GM21447 (cell line): ENCODE results near the gene ZNF366.

ENCODE experiments used
- ATAC-seq: cut with Tn5 transposase; IDR thresholded peaks from one replicate; pipeline ENCODE4 v1.9.1; 2021; ENCODE audit not compliant: unreplicated experiment

The ZNF366 gene

DNA sequence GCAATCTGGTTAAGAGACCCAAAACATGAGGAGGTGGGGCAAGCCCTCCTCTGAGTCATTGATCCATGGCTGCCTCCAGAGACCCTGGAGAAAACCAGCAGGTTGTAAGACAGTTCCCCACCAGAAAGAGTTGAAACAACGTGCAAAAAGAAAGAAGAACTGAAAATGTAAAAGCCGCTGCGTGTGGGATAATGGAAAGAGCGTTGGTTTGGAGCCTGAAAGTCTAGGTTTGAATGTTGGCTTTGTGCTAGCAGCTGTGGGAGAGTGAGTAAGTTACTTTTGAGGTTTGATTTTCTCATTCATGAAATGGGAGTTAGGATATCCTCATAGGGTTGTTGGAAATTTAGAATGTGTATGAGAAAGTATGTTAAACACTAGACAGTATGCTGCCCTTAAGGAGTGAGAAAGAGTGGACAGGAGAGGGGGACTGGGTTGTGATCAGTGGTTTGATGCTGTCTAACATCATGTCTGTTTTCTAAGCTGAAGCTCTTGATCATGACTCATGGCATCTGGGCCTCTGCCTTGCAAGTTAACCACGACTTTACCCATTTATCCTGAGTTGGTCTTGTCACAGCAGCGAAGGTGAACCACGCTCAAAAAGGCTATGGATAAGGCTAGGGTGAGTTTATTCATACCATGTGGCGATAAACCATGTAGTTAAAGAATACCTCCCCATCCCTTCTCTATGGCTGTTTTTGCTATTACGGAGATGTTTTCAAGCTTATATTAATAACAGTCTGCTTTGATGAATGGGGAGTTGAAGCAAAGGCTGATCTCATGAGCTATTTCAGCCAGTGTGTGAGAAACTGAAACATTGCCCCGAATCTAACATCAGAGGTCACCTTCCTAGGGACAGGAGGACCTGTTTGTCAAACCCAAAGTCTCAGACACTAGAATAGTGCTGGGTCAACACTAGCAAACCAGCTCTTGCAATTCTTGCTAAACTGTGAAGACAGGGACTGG is 41.3 kb downstream of the ZNF366 start:
- peak; percentile 80 for ATAC-seq

DNA sequence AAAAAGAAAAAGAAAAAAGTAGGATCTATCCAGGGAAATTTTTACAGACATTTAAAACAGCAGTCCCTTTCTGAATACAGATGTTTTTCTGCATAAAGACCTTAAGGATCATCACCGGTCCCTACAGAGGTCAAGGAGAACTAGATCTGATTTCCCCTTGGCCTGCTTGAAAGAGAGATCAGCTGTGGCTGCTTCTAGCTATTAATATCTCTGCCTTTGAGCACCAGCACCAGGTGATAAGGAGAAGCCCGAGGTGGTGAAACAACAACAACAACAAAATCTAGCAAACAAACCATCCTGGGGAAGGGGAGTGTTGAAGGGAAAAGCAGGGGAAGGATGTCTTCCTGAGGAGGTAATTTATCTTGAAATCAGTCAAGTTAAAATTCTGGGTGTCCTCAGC is 42.1 kb downstream of the ZNF366 start:
- peak; percentile 32 for ATAC-seq

DNA sequence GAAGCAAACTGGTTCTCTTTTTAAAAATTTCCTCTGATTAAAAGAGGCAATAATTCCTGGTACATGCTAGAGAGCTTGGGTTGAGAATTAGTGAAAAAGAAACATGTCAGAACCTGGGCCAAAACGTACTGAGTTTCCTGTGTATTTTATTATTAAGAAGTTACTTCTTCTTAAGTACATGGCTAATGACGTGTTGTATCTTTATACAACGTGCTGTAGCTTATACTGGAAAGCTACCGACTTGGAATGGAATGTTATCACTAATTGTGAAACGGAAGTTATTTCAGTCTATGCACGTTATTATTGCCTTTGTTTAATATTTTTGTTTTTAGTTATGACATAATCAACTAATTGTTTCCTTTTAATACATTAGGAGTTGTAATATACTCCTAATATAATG is 43.1 kb downstream of the ZNF366 start:
- no peak for ATAC-seq

DNA sequence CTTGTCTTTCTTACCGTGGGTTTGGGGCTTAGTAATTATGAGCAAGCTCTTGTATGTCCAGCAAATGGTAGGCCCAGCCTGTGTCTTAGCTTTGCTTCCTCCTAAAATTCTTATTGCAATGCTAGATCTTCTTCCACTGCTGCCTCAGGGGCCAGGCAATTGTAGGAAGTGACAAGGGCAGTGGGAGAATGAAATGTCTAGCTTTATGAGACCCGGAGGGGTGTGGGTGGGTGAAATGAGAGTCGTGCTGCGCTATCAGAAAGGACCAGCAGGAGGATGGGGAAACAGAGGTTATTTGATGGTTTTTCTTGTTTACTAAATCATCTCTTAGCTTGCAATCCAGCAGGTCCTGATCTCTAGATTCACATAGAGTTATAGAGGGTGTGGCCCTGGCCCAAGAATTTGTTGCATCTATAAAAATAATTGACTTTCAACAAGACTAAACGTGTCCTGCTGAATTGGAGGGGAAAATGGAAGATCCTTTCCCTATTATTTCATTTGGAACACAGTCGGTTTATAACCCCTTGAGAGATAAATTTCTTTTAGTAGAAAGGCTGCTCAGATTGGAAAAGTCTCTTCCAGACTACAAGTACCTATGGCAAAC is 43.7 kb downstream of the ZNF366 start:
- ATAC-seq = no peak

DNA sequence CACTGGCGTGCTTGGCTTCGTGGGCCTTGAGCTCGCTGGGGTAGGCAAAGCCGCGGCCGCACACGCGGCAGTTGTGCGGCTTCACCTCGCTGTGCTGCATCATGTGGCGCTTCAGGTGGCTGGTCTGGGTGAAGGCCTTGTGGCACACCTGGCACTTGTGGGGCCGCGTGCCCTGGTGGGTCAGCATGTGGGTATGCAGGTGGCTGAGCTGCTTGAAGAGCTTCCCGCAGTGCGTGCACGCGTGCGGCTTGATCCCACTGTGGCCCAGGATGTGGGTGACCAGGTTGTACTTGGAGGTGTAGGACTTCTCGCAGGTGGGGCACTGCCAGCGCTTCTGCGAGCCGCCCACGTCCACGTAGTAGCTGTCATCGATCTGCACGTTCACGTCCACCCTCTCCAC is 46.8 kb downstream of the ZNF366 start:
- ATAC-seq = no peak

DNA sequence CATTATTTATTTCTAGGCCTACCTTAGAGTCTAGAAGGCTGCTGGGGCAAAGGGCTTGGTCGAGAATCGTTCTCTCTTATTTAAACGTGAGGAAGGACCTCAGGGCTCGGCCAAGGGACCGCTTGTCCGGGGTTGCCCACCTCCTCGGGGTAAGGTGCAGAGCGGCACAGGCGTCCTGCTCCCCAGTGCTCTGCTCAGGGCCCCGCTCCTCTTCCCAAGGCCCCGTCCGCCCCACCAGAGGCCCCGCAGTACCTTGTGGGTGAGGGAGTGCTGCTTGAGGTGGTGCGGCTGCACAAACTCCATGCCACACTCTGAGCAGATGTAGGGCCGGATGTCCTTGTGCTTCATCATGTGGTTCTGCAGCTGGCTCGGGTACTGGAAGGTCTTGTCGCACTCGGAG is 47.3 kb downstream of the ZNF366 start:
- ATAC-seq = no peak

DNA sequence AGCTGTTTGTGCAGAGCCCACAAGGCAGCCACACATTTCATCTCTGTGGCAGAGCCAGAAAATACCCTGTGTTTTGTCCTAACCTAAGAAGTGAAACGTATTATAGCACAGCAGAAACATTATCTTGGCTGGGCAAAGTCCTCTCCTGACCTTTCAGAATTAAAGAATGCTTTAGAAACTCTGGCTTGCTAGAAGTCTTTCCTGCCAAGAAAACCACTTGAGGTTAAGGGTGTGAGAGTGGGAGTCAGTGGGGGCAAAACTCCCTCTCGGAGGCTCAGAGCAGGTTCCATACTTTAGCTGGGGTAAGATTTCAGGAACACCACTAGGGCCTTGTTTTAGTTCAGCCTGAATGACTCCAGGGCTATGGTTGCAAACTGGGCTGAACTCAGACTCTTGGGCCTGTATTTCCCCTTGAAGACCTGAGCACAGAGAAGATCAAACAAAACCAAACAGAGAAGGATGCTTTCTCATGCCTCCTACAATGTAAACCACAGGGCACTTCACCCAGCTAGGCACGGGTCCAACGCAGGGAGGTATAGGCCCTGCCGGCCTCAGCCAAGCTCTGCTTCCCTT is 48.0 kb downstream of the ZNF366 start:
- ATAC-seq = no peak

DNA sequence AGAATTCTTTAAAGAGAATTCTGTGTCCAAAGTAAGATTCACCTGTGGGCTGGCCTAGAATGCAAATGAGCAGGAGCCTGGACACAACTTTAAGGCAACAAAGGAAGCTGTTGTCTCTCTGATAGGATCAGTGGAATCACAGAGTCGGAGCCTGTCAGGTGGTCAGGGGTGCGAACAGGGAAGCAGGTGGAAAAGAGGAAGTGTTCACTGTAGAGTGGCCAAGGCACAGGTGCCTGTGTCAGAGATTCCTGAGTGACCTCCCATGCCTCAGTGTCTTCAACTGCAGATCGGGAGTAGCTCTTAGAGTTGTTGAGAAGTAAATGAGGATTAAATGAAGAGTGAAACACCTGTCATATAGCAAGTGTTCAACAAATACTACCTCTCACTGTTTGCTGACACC is 48.8 kb downstream of the ZNF366 start:
- ATAC-seq = no peak

DNA sequence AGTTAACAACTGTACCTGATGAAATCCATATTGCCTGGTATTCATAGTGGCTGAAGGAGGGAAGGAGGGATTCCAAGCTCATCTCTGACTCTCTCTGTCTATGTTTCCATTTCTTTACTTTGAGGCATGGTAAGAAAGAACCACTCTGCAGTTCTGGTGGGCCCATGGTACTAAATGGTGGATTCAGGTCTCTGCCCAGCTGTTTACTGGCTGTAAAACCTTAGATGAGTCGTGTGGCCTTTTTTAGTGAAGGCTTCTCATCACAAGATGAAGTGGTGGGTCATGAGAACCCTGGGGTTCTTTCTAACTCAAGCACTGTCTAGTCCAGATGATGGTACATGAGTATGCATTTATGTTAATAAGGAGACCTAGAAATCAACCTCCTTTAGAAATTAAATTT is 49.7 kb downstream of the ZNF366 start:
- no peak for ATAC-seq

DNA sequence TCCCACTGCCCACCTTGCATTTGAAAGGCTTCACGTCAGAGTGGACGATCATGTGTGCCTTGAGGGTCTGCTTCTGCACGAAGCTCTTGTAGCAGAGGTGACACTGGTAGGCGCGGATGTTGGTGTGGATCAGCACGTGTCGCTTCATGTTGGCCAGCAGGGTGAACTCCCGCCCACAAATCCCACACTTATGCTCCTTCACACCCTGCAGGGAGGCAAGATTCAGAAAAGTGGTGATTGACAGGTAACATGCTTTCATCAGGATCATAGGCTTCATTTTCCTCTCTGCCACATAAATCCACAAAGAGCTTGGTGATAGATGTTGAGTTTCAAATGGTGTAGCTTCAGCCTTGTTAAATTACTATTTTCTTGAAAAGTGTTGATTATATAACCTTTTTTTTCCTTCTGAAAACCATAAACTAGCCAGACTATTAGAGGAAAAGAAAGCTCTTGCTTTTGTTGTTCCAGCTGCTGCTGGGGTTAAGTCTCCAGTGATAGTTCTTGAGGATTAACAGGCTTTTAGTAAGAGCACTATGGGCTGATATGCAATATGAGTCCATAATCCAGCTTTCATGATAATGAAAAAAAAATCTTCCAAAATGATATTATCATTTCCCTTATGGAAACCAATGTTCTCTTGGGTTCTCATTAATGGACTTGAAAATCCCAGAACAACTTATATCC is 50.7 kb downstream of the ZNF366 start:
- no peak for ATAC-seq

DNA sequence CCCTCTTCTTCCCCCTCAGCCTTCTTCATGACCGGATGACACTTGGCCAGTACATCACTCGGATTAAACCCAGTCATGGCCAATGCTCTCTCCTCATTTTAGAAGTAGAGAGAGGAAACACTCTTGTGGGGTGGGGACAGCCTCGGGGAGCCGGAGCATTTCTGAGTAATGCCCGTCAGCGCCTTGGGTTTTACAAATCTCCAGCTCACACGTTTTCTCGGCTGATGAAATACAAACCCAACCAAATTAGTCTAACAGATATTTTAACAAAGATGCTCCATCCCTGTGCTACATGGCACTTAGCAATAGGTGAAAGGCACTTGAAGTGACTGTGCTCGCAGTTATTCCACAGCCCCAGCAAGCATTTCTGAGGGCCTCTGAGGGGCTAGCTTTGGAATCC is 51.7 kb downstream of the ZNF366 start:
- no peak for ATAC-seq

DNA sequence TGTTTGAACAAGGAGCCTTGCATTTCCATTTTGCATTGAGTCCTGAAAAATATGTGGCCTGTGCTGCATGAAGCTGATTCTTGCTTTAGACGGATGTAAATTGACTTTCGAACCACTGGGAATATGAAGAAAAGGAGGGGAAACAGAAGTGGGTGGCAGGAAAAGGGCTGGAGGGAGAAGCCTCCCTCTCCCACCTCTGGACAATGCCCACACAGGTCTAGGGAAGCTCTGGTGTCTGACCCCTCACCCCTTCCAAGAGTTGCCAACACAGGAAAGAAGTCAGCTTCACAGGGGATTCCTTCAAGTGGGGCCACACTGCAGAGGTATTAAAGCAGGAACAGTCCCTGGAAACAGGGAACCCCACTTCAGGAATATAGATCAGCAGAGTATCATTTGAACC is 52.2 kb downstream of the ZNF366 start:
- no peak for ATAC-seq

DNA sequence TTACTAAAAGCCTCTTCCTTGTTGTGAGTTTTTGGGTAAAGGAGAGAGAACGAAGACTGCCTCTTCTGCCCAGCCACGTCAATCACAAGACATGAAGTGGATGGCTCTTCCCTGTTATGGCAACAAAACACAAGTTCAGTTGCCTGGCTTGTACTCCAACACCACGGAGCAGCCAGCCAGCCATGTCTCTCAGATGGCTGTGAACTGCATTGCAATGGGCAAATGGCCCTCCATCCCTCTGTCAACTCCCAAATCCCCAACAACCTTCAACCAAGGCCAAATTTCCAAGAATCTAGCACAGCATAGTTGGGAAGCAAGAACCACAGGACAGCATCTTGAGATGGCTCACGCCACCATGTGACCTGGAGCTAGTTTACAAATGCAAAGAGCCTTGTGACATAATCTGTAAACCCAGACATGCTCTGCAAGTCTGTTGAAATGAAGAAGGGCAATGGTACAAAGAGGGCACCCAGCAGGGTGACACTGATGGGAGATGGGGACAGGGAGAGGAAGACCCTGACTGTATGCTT is 53.9 kb downstream of the ZNF366 start:
- no peak for ATAC-seq

DNA sequence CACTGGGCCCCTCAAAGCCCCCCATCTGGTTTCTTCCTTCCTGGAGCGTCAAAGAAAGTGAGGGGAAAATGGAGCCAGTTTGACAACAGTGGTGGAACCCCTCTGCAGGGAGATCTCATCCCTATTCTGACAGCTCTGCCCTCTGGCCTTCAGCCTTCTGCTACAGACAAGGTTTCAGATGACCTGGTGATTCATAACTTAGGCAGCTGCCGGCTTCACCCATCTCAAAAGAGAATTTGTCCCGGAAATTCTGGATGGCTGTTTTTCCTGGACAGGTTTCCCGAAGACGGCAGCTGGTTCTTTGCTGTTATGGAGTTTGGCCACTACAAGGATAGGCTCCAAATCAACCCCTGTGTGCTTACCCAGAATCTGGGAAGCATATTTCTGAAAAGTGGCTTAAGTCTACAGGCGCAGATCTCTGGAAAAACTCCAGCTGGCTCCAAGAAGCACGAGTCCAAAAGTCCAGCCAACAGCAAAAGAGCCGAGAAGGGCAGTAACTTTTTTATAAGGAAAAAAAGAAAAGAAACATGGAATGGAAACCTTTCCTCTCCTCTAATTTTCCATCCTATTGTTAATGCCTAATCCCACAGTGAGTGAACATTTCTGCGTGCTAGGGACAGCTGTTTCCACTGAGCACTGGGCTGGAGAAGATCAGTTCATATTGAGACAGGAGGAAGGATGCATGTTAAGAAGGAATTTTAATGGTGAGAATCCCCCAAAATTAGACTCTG is 54.5 kb downstream of the ZNF366 start:
- ATAC-seq = no peak

DNA sequence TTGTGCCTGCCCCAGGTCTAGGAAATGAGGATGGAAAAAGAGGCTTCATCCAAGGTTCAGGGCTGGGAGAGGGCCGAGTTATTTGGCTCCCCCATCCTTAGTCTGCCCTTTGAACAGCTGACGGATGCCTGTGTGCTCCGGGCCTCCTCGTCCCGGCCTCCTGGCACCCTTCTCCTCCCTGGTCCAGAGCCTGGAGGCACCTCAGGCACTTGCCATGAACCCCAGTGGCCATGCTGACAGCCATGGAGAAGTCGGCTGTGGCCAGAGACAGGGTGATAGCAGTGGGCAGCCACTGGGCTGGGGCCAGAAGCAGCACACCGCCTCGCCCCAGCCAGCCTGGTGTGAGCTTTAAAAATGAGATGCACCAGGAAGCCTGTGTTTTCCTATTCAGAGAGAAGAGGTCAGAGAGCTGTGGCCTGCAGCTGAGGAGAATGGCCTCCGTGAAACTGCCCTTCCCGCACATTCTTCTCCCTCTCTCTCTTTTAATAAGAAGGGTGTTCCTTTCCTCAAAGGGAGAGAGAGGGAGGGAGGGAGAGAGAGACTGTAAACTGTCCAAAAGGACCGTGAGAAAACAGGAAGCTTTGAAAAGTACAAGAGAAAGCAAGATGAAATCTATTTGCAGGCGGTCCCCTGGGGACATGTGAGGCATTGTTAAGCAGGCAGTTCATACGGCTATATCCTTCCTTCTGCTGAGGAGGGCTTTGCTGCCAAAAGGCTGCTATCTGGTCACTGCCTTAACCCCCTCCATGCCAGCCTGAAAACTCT is 55.3 kb downstream of the ZNF366 start:
- ATAC-seq = peak; percentile 90

DNA sequence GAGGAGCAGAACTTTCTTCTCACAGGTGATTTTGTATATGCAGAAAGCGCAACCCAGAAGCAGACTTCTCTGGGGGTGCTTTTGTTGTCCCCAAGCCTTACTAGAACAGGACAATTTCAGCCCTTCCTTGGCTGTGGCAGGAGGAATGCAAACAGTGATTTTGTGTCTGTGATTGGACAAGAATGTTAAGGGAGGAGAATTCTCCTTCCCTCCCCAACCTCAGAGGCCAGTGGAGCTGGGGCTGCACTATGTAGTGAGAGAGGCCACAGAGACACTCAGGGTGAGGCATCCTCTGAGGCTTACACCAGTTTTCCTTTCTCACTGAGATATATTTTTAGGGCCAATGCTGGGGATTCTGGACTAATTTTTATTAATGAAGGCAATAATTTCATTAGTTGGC is 58.8 kb downstream of the ZNF366 start:
- no peak for ATAC-seq

DNA sequence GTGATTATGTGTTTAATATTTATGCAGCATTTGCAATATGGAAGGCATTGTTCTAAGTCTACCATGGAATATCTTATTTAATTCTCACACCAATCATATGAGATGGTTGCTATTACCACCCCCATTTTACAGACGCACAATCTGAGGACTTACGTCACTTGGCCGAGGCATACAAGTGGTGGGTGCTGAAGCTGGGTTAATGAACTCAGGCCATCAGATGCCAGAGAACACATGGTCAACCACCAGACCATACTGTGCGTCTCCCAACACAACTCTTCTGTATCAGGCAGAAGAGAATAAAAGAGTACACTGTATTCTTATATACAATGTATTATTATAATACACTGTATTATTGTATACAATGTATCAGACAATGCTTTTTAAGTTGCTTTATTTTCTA is 59.5 kb downstream of the ZNF366 start:
- no peak for ATAC-seq

DNA sequence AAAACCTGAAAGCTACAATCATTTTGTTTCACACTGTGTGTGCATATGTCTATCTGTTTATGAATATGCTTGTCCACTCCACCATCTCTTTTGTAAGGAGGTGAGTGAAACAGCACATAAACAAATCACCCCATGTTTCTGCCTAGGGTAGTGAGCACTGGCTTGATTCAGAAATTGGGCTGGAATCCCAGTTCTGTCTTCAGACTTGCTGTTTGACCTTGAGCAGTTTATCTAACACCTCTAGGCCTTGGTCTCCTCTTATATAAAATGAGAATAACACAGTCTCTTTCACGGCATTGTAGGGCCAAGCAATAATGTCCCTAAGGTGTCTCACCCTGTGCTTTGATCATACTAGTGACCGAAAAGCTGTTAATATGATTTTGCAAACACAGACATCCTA is 61.2 kb downstream of the ZNF366 start:
- ATAC-seq = no peak

DNA sequence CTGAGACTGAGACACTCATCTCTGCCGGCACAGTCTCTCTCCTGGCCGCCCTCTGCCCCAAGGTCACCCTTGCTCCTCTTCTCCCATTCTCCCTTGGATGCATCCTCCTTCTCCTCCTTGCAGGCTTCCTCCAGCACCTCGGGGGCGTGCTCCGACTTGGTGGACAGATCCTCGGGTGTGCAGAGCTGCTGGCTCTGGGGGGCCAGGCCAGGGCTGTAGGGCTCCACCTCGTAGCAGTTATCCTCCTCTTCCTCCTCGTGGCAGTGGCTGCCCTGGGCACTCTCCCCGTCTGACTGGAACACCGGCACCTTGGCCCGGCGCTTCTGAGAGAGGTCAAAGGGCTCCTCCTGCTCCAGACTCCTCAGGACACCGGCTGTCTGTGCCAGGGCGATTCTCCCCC is 63.3 kb downstream of the ZNF366 start:
- ATAC-seq = no peak
